Breast epithelium (tissue), 4 donors: ENCODE measurements around the gene STRIP1. TPM values are rescaled to one million over a fixed set of nuclear protein-coding genes. Genes with fewer than 3 reads are reported as not detected.

Experiments used
- DNase-seq, 2 donors: peaks; one replicate each; pipeline ENCODE4 v3.0.0-alpha.2; 2019; ENCODE audit warnings: low spot score in 2 of 2
- H3K27ac ChIP-seq, 2 donors: fragments of 200-600 bp; sonication (generic) in 1 of 2; one replicate each; pipeline ENCODE4 v1.5.1; 2016 to 2019; ENCODE audit warnings: mild to moderate bottlenecking in 1 of 2
- H3K27me3 ChIP-seq, 2 donors: fragments of 200-600 bp; sonication (generic) in 1 of 2; one replicate each; pipeline versions ENCODE4 v1.5.1 to v1.6.0; 2017 to 2019; ENCODE audit warnings: control low read depth in 1 of 2, mild to moderate bottlenecking in 1 of 2
- H3K36me3 ChIP-seq: fragments of 200-600 bp; one replicate; pipeline ENCODE4 v1.5.1; 2019
- H3K4me1 ChIP-seq, 2 donors: fragments of 200-600 bp; sonication (generic); one replicate each; pipeline ENCODE4 v1.5.1; 2016 to 2019; ENCODE audit warnings: control low read depth in 1 of 2
- H3K4me3 ChIP-seq, 3 donors: fragments of 200-600 bp; sonication (generic); 1 replicate in 2 of 3; 2 replicates in 1 of 3; pipeline ENCODE4 v1.5.1; 2016 to 2019; ENCODE audit warnings: mild to moderate bottlenecking in 3 of 3, moderate library complexity in 2 of 3
- H3K9me3 ChIP-seq, 2 donors: fragments of 200-600 bp; sonication (generic) in 1 of 2; one replicate each; pipeline ENCODE4 v1.5.1; 2016 to 2019; ENCODE audit warnings: control low read depth in 1 of 2
- CTCF ChIP-seq, 3 donors: fragments of 450-650 bp; IDR thresholded peaks; one replicate each; pipeline ENCODE4 v1.5.1; 2016 to 2017; ENCODE audit warnings: antibody characterized with exemption in 3 of 3, mild to moderate bottlenecking in 3 of 3, moderate library complexity in 3 of 3
- POLR2A ChIP-seq: fragments of 450-650 bp; IDR thresholded peaks from one replicate; pipeline ENCODE4 v1.6.1; 2016; ENCODE audit warnings: antibody characterized with exemption, mild to moderate bottlenecking, moderate library complexity
- POLR2AphosphoS5 ChIP-seq, 3 donors: sonication (generic); formaldehyde crosslinking; IDR thresholded peaks; one replicate each; pipeline ENCODE4 v1.6.1; 2017; ENCODE audit warnings: antibody characterized with exemption in 3 of 3
- intact Hi-C: fragments of 100-400 bp; cut with DNase I; formaldehyde crosslinking; loops from one replicate; pipeline ENCODE4 v1.15.1; 2023; ENCODE audit warnings: low total_unique reads
- total RNA-seq, 3 donors: library from RNA; depleted of rRNA; stranded (reverse); fragments of >200 nt; gene quantifications; one replicate each; pipeline ENCODE4 v1.1.0, GENCODE V29; 2016

Gene STRIP1
- total RNA-seq, 3 donors from 2014 or later, result 35.7 to 59.0 (median 56.6) TPM

- TF ChIP-seq POLR2A (no peak), POLR2AphosphoS5 (IDR thresholded peaks at IDR 0.05) (no peak), CTCF (IDR thresholded peaks at IDR 0.05) (no peak)
- Histone ChIP-seq H3K27ac (peak overlapping the region in 1 of 2 donors; percentile 9), H3K9me3 (no peaks in the 10 kb centered on the region), H3K27me3 (no peaks in the 10 kb centered on the region), H3K36me3 (no peaks in the 10 kb centered on the region), H3K4me1 (peaks cover 0 to 12% of the 10 kb centered on the region in 2 donors), H3K4me3 (no peak overlapping the region)
- DNase-seq, result no peak
- intact Hi-C loops, result loop anchor here (2.0 to 10.0 kb wide), 2 partner anchors 46 to 50 kb away; no protein-coding TSS in a partner anchor
Measured at GRCh38 chr1:110059133-110059863, 24.9 kb downstream of the STRIP1 start.

GRCh38 chr1:110060034-110060661, 25.7 kb downstream of the STRIP1 start:
- Histone ChIP-seq H3K9me3 (no peaks in the 10 kb centered on the region), H3K4me1 (peaks cover 0 to 12% of the 10 kb centered on the region in 2 donors), H3K27ac (no peak overlapping the region), H3K4me3 (no peak overlapping the region), H3K27me3 (no peaks in the 10 kb centered on the region), H3K36me3 (no peaks in the 10 kb centered on the region)
- peak in 2 of 3 donors; percentile 18 to 31 for TF ChIP-seq CTCF (IDR thresholded peaks at IDR 0.05)
- no peak for TF ChIP-seq POLR2AphosphoS5 (IDR thresholded peaks at IDR 0.05)
- TF ChIP-seq POLR2A, result no peak
- DNase-seq, result no peak
- intact Hi-C loops, result no loop called here

- H3K9me3 ChIP-seq, result no peaks in the 10 kb centered on the region
- peaks cover 0 to 12% of the 10 kb centered on the region in 2 donors for H3K4me1 ChIP-seq
- DNase-seq, result no peak
- intact Hi-C loops, result no loop called here
- H3K27ac ChIP-seq, result no peak overlapping the region
- no peaks in the 10 kb centered on the region for H3K27me3 ChIP-seq
- no peak overlapping the region for H3K4me3 ChIP-seq
- TF ChIP-seq POLR2AphosphoS5 (IDR thresholded peaks at IDR 0.05) (no peak), CTCF (IDR thresholded peaks at IDR 0.05) (no peak), POLR2A (no peak)
- H3K36me3 ChIP-seq, result no peaks in the 10 kb centered on the region
Measured at GRCh38 chr1:110060662-110061060, 26.2 kb downstream of the STRIP1 start.

GRCh38 chr1:110061341-110061740, 26.9 kb downstream of the STRIP1 start:
- Histone ChIP-seq H3K27ac (no peak overlapping the region), H3K36me3 (no peaks in the 10 kb centered on the region), H3K27me3 (no peaks in the 10 kb centered on the region), H3K4me3 (no peak overlapping the region), H3K4me1 (peaks cover 0 to 10% of the 10 kb centered on the region in 2 donors), H3K9me3 (no peaks in the 10 kb centered on the region)
- TF ChIP-seq POLR2AphosphoS5 (IDR thresholded peaks at IDR 0.05), result no peak
- no peak for TF ChIP-seq POLR2A
- TF ChIP-seq CTCF (IDR thresholded peaks at IDR 0.05), result no peak
- no peak for DNase-seq
- intact Hi-C loops, result no loop called here

GRCh38 chr1:110062612-110063011, 28.2 kb downstream of the STRIP1 start:
- peaks cover 0 to 8% of the 10 kb centered on the region in 2 donors for H3K4me1 ChIP-seq
- H3K4me3 ChIP-seq, result no peak overlapping the region
- peaks cover 0 to 9% of the 10 kb centered on the region in 2 donors for H3K27me3 ChIP-seq
- no peaks in the 10 kb centered on the region for H3K36me3 ChIP-seq
- no peak overlapping the region for H3K27ac ChIP-seq
- H3K9me3 ChIP-seq, result peaks cover 0 to under 1% of the 10 kb centered on the region in 2 donors
- no peak for TF ChIP-seq POLR2AphosphoS5 (IDR thresholded peaks at IDR 0.05)
- no peak for TF ChIP-seq CTCF (IDR thresholded peaks at IDR 0.05)
- no peak for TF ChIP-seq POLR2A
- no peak for DNase-seq
- intact Hi-C loops, result no loop called here
